Activated CD4-positive, alpha-beta memory T cell treated with anti-CD3 and anti-CD28 coated beads, Interleukin-2, amount 10 ng/mL, durations not matched to agents 7 days and 5 days (primary cell): ENCODE results near the gene BPHL. TPM values are rescaled to one million over a fixed set of nuclear protein-coding genes. Genes with fewer than 3 reads are reported as not detected.
"Not testable (repeated sequence)": the region's sequence is repeated elsewhere in the genome, so short reads cannot be mapped to it uniquely, and the experiment has no call there.

Source experiments
- CTCF ChIA-PET: fragments of 350-600 bp; sonication (Branson Sonifier 250); formaldehyde crosslinking; loops from one replicate; lab custom pipeline; 2021; ENCODE audit warnings: antibody characterized with exemption, inconsistent platforms; lab: Charles Lee
- POLR2A ChIA-PET: fragments of 350-600 bp; sonication (Branson Sonifier 250); formaldehyde crosslinking; loops from one replicate; lab custom pipeline; 2021; ENCODE audit warnings: antibody characterized with exemption; lab: Charles Lee
- DNase-seq: peaks from one replicate; pipeline ENCODE4 v3.0.0-alpha.2; 2020
- H3K27ac Mint-ChIP-seq: one replicate; pipeline ENCODE4 v1.8.0; 2021; ENCODE audit warnings: mild to moderate bottlenecking, mixed read lengths
- H3K27me3 Mint-ChIP-seq: one replicate; pipeline ENCODE4 v1.8.0; 2021; ENCODE audit warnings: mixed read lengths
- H3K36me3 Mint-ChIP-seq: one replicate; pipeline ENCODE4 v1.8.0; 2021; ENCODE audit warnings: low read depth, mixed read lengths
- H3K4me1 Mint-ChIP-seq: one replicate; pipeline ENCODE4 v1.8.0; 2021; ENCODE audit warnings: mixed read lengths
- H3K4me3 Mint-ChIP-seq: one replicate; pipeline ENCODE4 v1.8.0; 2021; ENCODE audit warnings: mild to moderate bottlenecking, mixed read lengths
- H3K9me3 Mint-ChIP-seq: one replicate; pipeline ENCODE4 v1.8.0; 2021; ENCODE audit warnings: mixed read lengths
- total RNA-seq, 2 experiments: library from RNA; stranded (reverse); gene quantifications; one replicate each; pipeline ENCODE4 v1.2.3, GENCODE V29; 2021

BPHL gene
- total RNA-seq, 2 experiments from 2014 or later, result 7.3 to 9.2 TPM

- Mint-ChIP-seq H3K4me1 (peaks cover 6% of the 10 kb centered on the region), H3K27ac (no peak overlapping the region), H3K27me3 (peaks cover under 1% of the 10 kb centered on the region), H3K4me3 (no peak overlapping the region), H3K36me3 (no peaks in the 10 kb centered on the region), H3K9me3 (no peaks in the 10 kb centered on the region)
- CTCF ChIA-PET, result interaction anchor here (0.7 to 4.9 kb wide), 11 partner anchors 10 to 133 kb away, joined by 3 to 42 read pairs (median 4); partner anchors contain the start of genes PSMG4 and TUBB2A
- DNase-seq, result no peak
- POLR2A ChIA-PET, result no interaction called here
Observed at GRCh38 chr6:3125815-3126214, 7.3 kb downstream of the BPHL start.

- Mint-ChIP-seq H3K36me3 (no peaks in the 10 kb centered on the region), H3K4me3 (no peak overlapping the region), H3K9me3 (no peaks in the 10 kb centered on the region), H3K27me3 (no peaks in the 10 kb centered on the region), H3K27ac (no peak overlapping the region), H3K4me1 (peaks cover 6% of the 10 kb centered on the region)
- DNase-seq, result no peak
- ChIA-PET POLR2A (no interaction called here), CTCF (interaction anchor here (0.6 to 4.9 kb wide), 3 partner anchors 29 to 138 kb away, joined by 6 to 16 read pairs (median 6); partner anchors contain the start of gene TUBB2A)
Observed at GRCh38 chr6:3128356-3129108, 10.0 kb downstream of the BPHL start.

- H3K27me3 Mint-ChIP-seq, result no peaks in the 10 kb centered on the region
- no peak overlapping the region for H3K27ac Mint-ChIP-seq
- peaks cover 3% of the 10 kb centered on the region for H3K4me1 Mint-ChIP-seq
- H3K36me3 Mint-ChIP-seq, result no peaks in the 10 kb centered on the region
- CTCF ChIA-PET, result interaction anchor here (1.2 kb wide), 2 partner anchors 25 to 120 kb away, joined by 3 to 4 read pairs; partner anchors contain the start of gene TUBB2A
- no peak for DNase-seq
- H3K9me3 Mint-ChIP-seq, result no peaks in the 10 kb centered on the region
- POLR2A ChIA-PET, result no interaction called here
- H3K4me3 Mint-ChIP-seq, result no peak overlapping the region
Observed at GRCh38 chr6:3131695-3132094, 13.2 kb downstream of the BPHL start.

GRCh38 chr6:3133515-3133914 lies 15.0 kb downstream of the BPHL start:
- POLR2A ChIA-PET, result no interaction called here
- H3K36me3 Mint-ChIP-seq, result no peaks in the 10 kb centered on the region
- no peaks in the 10 kb centered on the region for H3K27me3 Mint-ChIP-seq
- no peak overlapping the region for H3K27ac Mint-ChIP-seq
- CTCF ChIA-PET, result no interaction called here
- H3K9me3 Mint-ChIP-seq, result no peaks in the 10 kb centered on the region
- H3K4me3 Mint-ChIP-seq, result no peak overlapping the region
- DNase-seq, result no peak
- no peaks in the 10 kb centered on the region for H3K4me1 Mint-ChIP-seq

GRCh38 chr6:3135668-3136291 lies 17.3 kb downstream of the BPHL start:
- Mint-ChIP-seq H3K9me3 (no peaks in the 10 kb centered on the region), H3K4me1 (no peaks in the 10 kb centered on the region), H3K4me3 (no peak overlapping the region), H3K36me3 (no peaks in the 10 kb centered on the region), H3K27me3 (no peaks in the 10 kb centered on the region), H3K27ac (no peak overlapping the region)
- POLR2A ChIA-PET, result no interaction called here
- no peak for DNase-seq
- CTCF ChIA-PET, result no interaction called here

- no peak overlapping the region for H3K4me3 Mint-ChIP-seq
- no peaks in the 10 kb centered on the region for H3K4me1 Mint-ChIP-seq
- no peaks in the 10 kb centered on the region for H3K27me3 Mint-ChIP-seq
- ChIA-PET POLR2A (no interaction called here), CTCF (no interaction called here)
- no peak overlapping the region for H3K27ac Mint-ChIP-seq
- no peak for DNase-seq
- no peaks in the 10 kb centered on the region for H3K9me3 Mint-ChIP-seq
- H3K36me3 Mint-ChIP-seq, result no peaks in the 10 kb centered on the region
Observed at GRCh38 chr6:3136292-3137011, 17.9 kb downstream of the BPHL start.

GRCh38 chr6:3137057-3137777 lies 18.7 kb downstream of the BPHL start:
- no peak overlapping the region for H3K27ac Mint-ChIP-seq
- CTCF ChIA-PET, result no interaction called here
- POLR2A ChIA-PET, result no interaction called here
- H3K4me1 Mint-ChIP-seq, result no peaks in the 10 kb centered on the region
- no peak for DNase-seq
- no peaks in the 10 kb centered on the region for H3K36me3 Mint-ChIP-seq
- no peaks in the 10 kb centered on the region for H3K27me3 Mint-ChIP-seq
- H3K9me3 Mint-ChIP-seq, result no peaks in the 10 kb centered on the region
- H3K4me3 Mint-ChIP-seq, result no peak overlapping the region

GRCh38 chr6:3137873-3138272 lies 19.4 kb downstream of the BPHL start:
- H3K27me3 Mint-ChIP-seq, H3K9me3 Mint-ChIP-seq, H3K4me3 Mint-ChIP-seq, H3K27ac Mint-ChIP-seq, POLR2A ChIA-PET, CTCF ChIA-PET, H3K36me3 Mint-ChIP-seq, H3K4me1 Mint-ChIP-seq, DNase-seq: not testable (repeated sequence)

GRCh38 chr6:3138341-3138740 lies 19.8 kb downstream of the BPHL start:
- no peaks in the 10 kb centered on the region for H3K27me3 Mint-ChIP-seq
- no peak for DNase-seq
- POLR2A ChIA-PET, result no interaction called here
- H3K9me3 Mint-ChIP-seq, result no peaks in the 10 kb centered on the region
- no peak overlapping the region for H3K4me3 Mint-ChIP-seq
- no peaks in the 10 kb centered on the region for H3K4me1 Mint-ChIP-seq
- no peak overlapping the region for H3K27ac Mint-ChIP-seq
- CTCF ChIA-PET, result interaction anchor here (0.6 to 0.8 kb wide), 2 partner anchors 19 to 142 kb away, joined by 3 to 4 read pairs; partner anchors contain the start of gene TUBB2A
- H3K36me3 Mint-ChIP-seq, result no peaks in the 10 kb centered on the region

GRCh38 chr6:3139090-3139903 lies 20.8 kb downstream of the BPHL start:
- no peaks in the 10 kb centered on the region for H3K27me3 Mint-ChIP-seq
- H3K9me3 Mint-ChIP-seq, result no peaks in the 10 kb centered on the region
- CTCF ChIA-PET, result interaction anchor here (0.6 to 0.8 kb wide), 2 partner anchors 18 to 141 kb away, joined by 3 to 4 read pairs; partner anchors contain the start of gene TUBB2A

GRCh38 chr6:3140201-3140600 lies 21.7 kb downstream of the BPHL start:
- no peaks in the 10 kb centered on the region for H3K36me3 Mint-ChIP-seq
- DNase-seq, result no peak
- POLR2A ChIA-PET, result no interaction called here

More at GRCh38 chr6:3139090-3139903, 20.8 kb downstream of the BPHL start:
- H3K4me1 Mint-ChIP-seq, result no peaks in the 10 kb centered on the region
- no peaks in the 10 kb centered on the region for H3K36me3 Mint-ChIP-seq
- no peak overlapping the region for H3K4me3 Mint-ChIP-seq
- no peak overlapping the region for H3K27ac Mint-ChIP-seq
- no peak for DNase-seq
- POLR2A ChIA-PET, result no interaction called here

GRCh38 chr6:3142536-3142935 lies 24.0 kb downstream of the BPHL start:
- ChIA-PET POLR2A (no interaction called here), CTCF (interaction anchor here (1.0 kb wide), 1 partner anchor 15 kb away, joined by 4 read pairs; the partner anchor contains the start of gene TUBB2A)
- Mint-ChIP-seq H3K4me3 (no peak overlapping the region), H3K36me3 (no peaks in the 10 kb centered on the region), H3K9me3 (no peaks in the 10 kb centered on the region), H3K4me1 (peaks cover 5% of the 10 kb centered on the region), H3K27ac (no peak overlapping the region), H3K27me3 (no peaks in the 10 kb centered on the region)
- DNase-seq, result no peak

More at GRCh38 chr6:3140201-3140600, 21.7 kb downstream of the BPHL start:
- H3K4me3 Mint-ChIP-seq, result no peak overlapping the region
- no peak overlapping the region for H3K27ac Mint-ChIP-seq
- no peaks in the 10 kb centered on the region for H3K27me3 Mint-ChIP-seq
- peaks cover 5% of the 10 kb centered on the region for H3K4me1 Mint-ChIP-seq
- no peaks in the 10 kb centered on the region for H3K9me3 Mint-ChIP-seq
- CTCF ChIA-PET, result interaction anchor here (1.4 kb wide), 1 partner anchor 17 kb away, joined by 3 read pairs; the partner anchor contains the start of gene TUBB2A
